A673 (cell line): Measurements from ENCODE around the gene CCDC40. TPM values are rescaled to one million over a fixed set of nuclear protein-coding genes. Genes with fewer than 3 reads are reported as not detected.
A peak's percentile ranks its signal among the peaks of the same experiment; 100 is the strongest.

ENCODE experiments used
- BruUV-seq: library from RNA; stranded (reverse); fragments of 400-500 nt; replicated peaks from 2 replicates; lab custom pipeline; 2021; lab: Mats Ljungman, UMichigan
- CTCF ChIA-PET: fragments of 300-600 bp; sonication (Branson Sonifier 250); formaldehyde crosslinking; loops from one replicate; lab custom pipeline; 2022; ENCODE audit warnings: antibody characterized with exemption; lab: Charles Lee
- POLR2A ChIA-PET: fragments of 300-600 bp; sonication (Branson Sonifier 250); formaldehyde crosslinking; loops from one replicate; lab custom pipeline; 2022; ENCODE audit warnings: antibody characterized with exemption; ENCODE audit not compliant: low non-redundant PET; lab: Charles Lee
- DNase-seq: peaks from one replicate; pipeline ENCODE4 v3.0.0-alpha.2; 2015; ENCODE audit warnings: low spot score
- H3K27ac ChIP-seq: fragments of 200-600 bp; sonication (generic); 2 replicates; pipeline ENCODE4 v1.5.1; 2016; ENCODE audit warnings: mixed run types, low read depth, mild to moderate bottlenecking, mixed read lengths, antibody characterized with exemption, low read length; ENCODE audit not compliant: poor library complexity, severe bottlenecking
- H3K27me3 ChIP-seq: fragments of 200-600 bp; sonication (generic); replicated peaks from 2 replicates; pipeline ENCODE4 v1.6.1; 2017; ENCODE audit warnings: mixed run types, low read depth, mild to moderate bottlenecking, mixed read lengths, antibody characterized with exemption, low read length; ENCODE audit not compliant: insufficient read depth, poor library complexity
- H3K36me3 ChIP-seq: fragments of 200-600 bp; sonication (generic); 2 replicates; pipeline ENCODE4 v1.6.1; 2016; ENCODE audit warnings: mixed run types, mild to moderate bottlenecking, mixed read lengths, antibody characterized with exemption, low read length; ENCODE audit not compliant: insufficient read depth, poor library complexity, severe bottlenecking
- H3K4me1 ChIP-seq: fragments of 200-600 bp; sonication (generic); 2 replicates; pipeline ENCODE4 v1.6.1; 2017; ENCODE audit warnings: mixed run types, mild to moderate bottlenecking, mixed read lengths, antibody characterized with exemption, low read length; ENCODE audit not compliant: insufficient read depth, poor library complexity, severe bottlenecking
- H3K4me3 ChIP-seq: fragments of 200-600 bp; sonication (generic); 2 replicates; pipeline ENCODE4 v1.5.1; 2016; ENCODE audit warnings: low read depth, mixed run types, mild to moderate bottlenecking, mixed read lengths, low read length; ENCODE audit not compliant: poor library complexity, severe bottlenecking
- H3K9me3 ChIP-seq: fragments of 200-600 bp; sonication (generic); 2 replicates; pipeline ENCODE4 v1.6.1; 2016; ENCODE audit warnings: mixed run types, low read depth, mild to moderate bottlenecking, mixed read lengths, antibody characterized with exemption, low read length; ENCODE audit not compliant: poor library complexity, severe bottlenecking
- CTCF ChIP-seq: fragments of 300-800, 200-600 bp; sonication (generic); conservative IDR thresholded peaks from 2 replicates; pipeline ENCODE4 v1.5.1; 2017; ENCODE audit warnings: low read depth, mild to moderate bottlenecking, antibody characterized with exemption, low read length, moderate library complexity, mixed read lengths
- EZH2 ChIP-seq: fragments of 200-600 bp; sonication (generic); IDR thresholded peaks from 2 replicates; pipeline ENCODE4 v1.6.1; 2017; ENCODE audit warnings: borderline replicate concordance, low read depth, mild to moderate bottlenecking, mixed read lengths, antibody characterized with exemption, low read length; ENCODE audit not compliant: poor library complexity, severe bottlenecking
- intact Hi-C: fragments of 100-400 bp; cut with micrococcal nuclease; formaldehyde crosslinking; loops from one replicate; pipeline ENCODE4 v1.10.0; 2022; ENCODE audit not compliant: unreplicated experiment
- microRNA-seq: library from miRNA; unstranded; fragments of <30 nt; microRNA quantifications from one replicate; pipeline ENCODE4 v1.2.0, GENCODE V29; 2021
- total RNA-seq: library from RNA; stranded (reverse); gene quantifications from 2 replicates; pipeline ENCODE4 v1.2.3, GENCODE V29; 2021

Gene CCDC40
- total RNA-seq, 1 experiment from 2014 or later, result 3.5 TPM

- peak within 1 kb of the TSS; percentile 92 for H3K27ac ChIP-seq
- peak; percentile 99 for DNase-seq
- H3K4me1 ChIP-seq, result peaks cover 12% of the 10 kb centered on the region
- H3K27me3 ChIP-seq, result no peaks in the 10 kb centered on the region
- CTCF ChIA-PET, result interaction anchor here (1.3 kb wide), 1 partner anchor 46 kb away, joined by 3 read pairs; the partner anchor contains the start of gene GAA
- BruUV-seq, result TSS peak; percentile 83
- TF ChIP-seq EZH2 (no peak), CTCF (no peak)
- POLR2A ChIA-PET, result no interaction called here
- peaks cover 22% of the 10 kb centered on the region for H3K36me3 ChIP-seq
- H3K9me3 ChIP-seq, result no peaks in the 10 kb centered on the region
- H3K4me3 ChIP-seq, result peak within 1 kb of the TSS; percentile 94
- intact Hi-C loops, result no loop called here
Observed at GRCh38 chr17:80147035-80147822, 110.8 kb downstream of the CCDC40 start, which contains the start of gene EIF4A3. Gene EIF4A3 (minus strand): TSS chr17:80147128. CDS start chr17:80146961, 167 bp downstream.

Small RNA genes within 50 kb of the gene (microRNA-seq; reads per million reads assigned to microRNA genes)
- not detected for gene MIR1268B

Other genes starting within 250 kb of the CCDC40 start
- 24.5 and 27.0 TPM in 2 replicates for gene CBX8, start 239.6 kb upstream of the CCDC40 start, total RNA-seq
- gene CBX4, start 197.2 kb upstream of the CCDC40 start, total RNA-seq, result 42.6 and 45.5 TPM in 2 replicates
- 49.1 and 54.7 TPM in 2 replicates for gene TBC1D16, start 770 bp upstream of the CCDC40 start, total RNA-seq
- gene GAA, start 64.9 kb downstream of the CCDC40 start, total RNA-seq, result 7.5 and 12.7 TPM in 2 replicates
- gene EIF4A3, start 110.5 kb downstream of the CCDC40 start, total RNA-seq, result 155 and 158 TPM in 2 replicates
- 0.09 TPM in 1 of 2 replicates, not detected in the other for gene CARD14, start 133.4 kb downstream of the CCDC40 start, total RNA-seq
- 32.8 and 33.4 TPM in 2 replicates for gene SGSH, start 183.7 kb downstream of the CCDC40 start, total RNA-seq
- gene SLC26A11, start 183.8 kb downstream of the CCDC40 start, total RNA-seq, result 23.5 and 23.6 TPM in 2 replicates
- gene RNF213, start 224.2 kb downstream of the CCDC40 start, total RNA-seq, result 78.0 and 102 TPM in 2 replicates